T1000 (cell line): Measurements from ENCODE around the gene LRRC17.

Experiments used
- DNase-seq: peaks from one replicate; lab custom pipeline; 2025; ENCODE audit warnings: mixed read lengths; lab: John Stamatoyannopoulos, UW

Gene LRRC17

DNA sequence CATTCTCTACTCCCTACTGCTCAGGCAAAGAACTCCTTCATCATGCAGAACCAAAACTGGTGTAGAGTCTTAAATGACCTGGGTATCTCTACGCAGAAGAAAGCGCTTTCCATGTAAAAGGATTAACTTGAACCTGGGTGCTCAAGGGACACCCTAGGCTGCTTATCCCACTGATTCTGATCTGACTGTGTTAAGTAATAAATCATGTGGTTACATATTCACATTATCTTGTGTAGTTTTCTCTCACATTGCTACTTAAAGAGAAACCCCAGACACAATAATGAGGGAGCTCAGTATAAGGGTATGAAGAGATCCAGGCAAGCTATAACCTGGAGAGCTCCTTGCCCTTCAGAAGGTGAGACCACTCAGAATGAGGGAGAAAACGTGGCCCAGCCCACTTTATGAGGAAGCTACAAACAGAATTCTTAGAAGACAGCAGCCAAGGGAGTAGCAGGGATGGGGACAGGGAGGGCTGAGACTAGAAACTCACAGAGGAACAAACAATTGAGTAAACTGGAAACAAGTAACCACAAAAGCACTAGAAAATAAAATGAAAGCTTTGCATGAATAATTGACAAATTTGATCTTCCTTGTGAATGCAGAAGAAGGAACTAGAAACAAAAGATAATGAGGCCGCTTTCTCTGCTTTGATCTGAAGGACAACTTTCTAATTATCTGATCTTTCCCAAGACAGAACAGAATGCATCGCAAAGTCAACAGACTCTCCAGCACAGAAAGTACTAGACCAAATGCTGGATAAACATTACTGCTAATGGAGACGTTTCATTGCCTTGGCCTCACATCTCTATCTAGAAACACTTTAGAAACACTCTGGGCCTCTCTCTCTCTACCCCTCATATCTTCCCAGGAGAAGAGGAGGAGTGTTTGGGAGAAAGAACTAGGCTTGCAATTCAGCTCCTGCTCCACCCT, 76.1 kb downstream of the LRRC17 start:
- no peak for DNase-seq

DNA sequence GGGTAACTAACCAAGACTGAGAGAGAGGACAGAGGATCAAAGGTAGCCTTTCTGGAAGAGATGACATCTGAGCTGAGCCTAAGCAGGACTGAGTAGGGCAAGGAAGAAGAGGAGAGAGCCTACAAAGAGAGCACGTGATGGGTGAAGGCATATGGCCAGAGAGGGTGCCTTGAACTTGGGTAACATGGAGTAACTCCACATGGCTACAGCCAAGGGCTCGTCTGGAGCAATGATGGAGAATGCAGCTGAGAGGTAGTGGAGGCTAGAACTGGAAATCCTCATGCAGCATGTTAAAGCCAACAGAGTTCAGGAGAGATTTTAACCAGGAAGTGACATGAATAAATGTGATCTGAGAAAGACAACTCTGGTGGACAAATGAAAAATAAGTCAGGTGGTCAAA, 77.8 kb downstream of the LRRC17 start:
- DNase-seq, result no peak

DNA sequence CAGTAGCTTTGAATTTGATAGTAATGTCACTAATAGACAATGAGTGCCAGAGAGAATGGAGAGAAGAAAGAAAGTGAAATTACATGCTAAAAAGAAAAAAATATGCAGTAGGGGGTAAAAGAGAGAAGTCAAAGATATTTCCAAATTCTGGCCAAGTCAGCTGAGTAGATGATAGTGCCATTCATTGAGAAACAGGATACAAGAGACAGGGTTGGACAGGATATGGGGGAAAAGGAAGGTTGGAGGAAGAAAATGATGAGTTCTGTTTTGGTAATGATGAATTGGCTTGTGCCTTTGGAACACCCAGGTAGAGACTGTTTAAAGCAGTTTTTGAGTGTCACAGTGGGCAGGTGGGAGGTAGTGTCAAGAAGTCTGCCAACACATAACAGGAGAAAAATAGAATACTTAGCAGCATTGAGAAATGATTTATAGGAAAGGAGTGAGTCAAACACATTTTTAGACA, 78.3 kb downstream of the LRRC17 start:
- no peak for DNase-seq

DNA sequence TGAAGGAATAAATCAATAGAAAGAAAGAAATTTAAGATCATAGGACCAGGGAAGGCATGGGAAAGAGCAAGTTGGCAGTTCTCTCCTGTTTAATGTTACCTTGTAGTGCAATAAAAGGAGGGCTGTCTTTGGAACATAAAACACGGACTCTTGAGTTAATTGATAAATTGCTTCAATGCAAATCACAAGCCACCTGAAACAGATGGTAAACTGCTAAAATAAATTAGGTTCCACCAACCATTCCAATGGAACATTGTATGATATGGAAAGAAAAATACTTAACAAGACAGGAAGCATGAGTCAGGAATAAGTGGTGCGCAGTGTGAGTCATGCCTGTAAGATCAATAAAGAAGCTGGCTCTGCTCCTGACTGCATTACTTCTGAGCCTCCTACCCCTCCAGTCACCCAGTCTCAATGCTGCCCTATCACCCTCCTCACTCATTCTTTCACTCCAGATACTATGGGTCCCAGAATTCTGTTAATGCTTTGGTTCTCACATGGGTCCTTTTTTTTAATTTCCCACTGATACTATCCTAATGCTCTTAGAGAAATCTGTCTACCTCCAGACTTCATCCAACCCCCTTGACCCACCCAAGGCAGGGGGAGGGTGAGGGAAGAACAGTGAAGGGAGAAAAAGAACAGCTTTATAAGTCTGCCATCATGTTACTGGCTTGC, 78.9 kb downstream of the LRRC17 start:
- DNase-seq, result peak; percentile 45

DNA sequence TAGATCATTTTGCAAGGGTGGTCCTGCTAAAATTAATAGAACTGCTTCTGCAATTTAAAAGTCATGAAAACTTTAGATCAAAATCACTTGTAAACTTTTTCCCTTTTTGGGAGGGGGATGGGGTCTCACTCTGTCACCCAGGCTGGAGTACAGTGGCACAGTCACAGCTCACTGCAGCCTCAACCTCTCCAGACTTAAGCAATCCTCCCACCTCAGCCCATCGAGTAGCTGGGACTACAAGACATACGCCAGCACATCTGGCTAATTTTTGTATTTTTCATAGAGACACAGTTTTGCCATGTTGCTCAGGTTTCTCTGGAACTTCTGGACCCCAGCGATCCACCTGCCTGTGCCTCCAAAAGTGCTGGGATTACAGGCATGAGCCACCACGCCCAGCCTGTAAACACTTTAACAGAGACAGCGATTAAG, 79.7 kb downstream of the LRRC17 start:
- no peak for DNase-seq

DNA sequence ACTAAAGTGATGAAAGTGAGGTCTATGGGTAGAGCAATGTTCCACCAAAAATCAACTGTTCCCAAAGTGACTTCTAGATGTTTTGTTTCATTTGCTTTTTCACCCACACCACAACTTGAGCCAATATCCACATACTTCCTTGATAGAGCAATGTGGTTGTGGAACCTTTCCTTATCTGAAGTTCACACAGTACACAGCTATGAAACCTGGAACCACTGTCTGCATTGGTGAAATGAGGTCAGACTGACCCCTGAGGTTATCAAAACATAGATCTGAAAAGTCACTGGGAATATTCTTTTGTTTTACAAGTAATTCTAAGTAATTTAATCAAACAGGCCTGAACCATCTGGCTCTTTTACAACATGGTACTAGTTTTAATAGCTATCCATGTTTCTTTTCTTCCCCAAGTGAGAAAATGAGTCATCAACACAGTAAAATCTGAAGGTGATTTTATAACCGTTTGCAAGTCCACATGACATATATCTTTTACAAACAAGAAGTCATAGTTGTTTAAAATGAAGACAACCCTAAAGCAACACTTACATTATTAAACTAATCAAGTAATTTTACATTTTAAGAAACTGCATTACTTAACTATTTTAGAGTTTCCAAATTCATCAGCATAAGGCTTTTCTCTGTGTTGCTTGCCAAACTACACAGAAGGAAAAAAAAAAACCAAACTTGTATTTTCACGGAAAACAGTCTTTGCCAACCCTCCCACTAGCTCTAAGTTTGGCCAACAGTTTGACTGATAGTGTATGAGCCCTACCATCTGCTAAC, 80.3 kb downstream of the LRRC17 start:
- DNase-seq, result no peak

DNA sequence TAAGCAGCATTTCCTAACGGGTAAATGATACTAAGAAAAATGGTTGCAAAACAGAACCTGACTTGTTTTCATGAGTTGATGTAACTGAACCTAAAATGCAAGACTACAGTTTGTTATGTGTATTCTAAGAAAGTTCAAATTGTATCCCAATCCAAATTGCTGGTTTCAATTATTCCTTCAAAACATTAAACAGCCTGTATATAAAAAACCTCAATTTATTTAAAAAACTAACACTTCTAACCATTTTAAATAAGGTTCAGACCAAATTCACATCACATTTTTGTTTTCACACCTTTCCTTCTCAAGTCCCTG, 80.9 kb downstream of the LRRC17 start:
- DNase-seq, result no peak

DNA sequence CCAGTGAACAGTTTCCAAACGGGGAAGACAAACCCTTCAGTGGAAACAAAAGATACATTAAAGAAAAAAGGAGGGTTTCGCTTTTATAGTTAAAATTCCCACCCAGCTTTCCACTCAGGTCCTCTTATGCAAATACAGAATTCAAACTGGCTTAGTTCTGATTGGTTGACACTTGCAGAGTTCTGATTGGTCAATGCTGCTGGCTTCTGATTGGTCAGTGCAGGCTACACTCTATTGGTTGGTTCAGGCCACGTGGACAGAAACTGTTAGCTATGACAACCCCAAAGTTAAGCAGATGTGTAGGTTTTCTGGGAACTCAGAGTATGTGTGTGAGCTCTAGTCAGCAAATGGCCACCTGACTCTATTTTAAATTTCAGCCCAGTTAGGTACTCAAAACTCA, 81.8 kb downstream of the LRRC17 start:
- no peak for DNase-seq
